ENCODE measurements around the gene SCD5. TPM values are rescaled to one million over a fixed set of nuclear protein-coding genes. Genes with fewer than 3 reads are reported as not detected.

The SCD5 gene
- total RNA-seq, 1 donor from 2014 or later: 17.9 TPM

DNA sequence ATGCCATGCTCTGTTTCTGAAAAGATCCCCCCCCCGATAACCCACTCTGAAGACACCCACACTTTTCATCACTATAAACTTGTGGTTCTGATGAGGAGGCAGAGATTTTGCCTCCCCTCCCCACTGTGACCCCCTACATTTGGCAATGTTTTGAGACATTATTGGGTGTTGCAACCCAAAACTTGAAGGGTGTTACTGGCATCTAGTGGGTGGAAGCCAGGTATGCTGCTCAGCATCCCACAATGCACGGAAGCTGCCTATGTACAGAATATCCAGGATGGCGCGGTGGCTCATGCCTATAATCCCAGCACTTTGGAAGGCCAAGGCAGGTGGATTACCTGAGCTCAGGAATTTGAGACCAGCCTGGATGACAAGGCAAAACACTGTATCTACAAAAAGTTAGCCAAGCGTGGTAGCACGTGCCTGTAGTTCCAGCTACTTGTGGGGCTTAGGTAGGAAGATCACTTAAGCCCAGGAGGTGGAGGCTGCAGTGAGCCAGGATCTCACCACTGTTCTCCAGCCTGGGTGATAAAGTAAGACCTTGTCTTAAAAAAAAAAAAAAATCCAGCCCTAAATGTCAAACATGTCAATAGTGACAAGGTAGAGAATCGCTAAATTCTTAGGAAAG lies 87.3 kb downstream of the SCD5 start:
- no peaks in the 10 kb centered on the region for H3K36me3 ChIP-seq (ENCODE audit: control insufficient read depth, insufficient read depth, low read length)

DNA sequence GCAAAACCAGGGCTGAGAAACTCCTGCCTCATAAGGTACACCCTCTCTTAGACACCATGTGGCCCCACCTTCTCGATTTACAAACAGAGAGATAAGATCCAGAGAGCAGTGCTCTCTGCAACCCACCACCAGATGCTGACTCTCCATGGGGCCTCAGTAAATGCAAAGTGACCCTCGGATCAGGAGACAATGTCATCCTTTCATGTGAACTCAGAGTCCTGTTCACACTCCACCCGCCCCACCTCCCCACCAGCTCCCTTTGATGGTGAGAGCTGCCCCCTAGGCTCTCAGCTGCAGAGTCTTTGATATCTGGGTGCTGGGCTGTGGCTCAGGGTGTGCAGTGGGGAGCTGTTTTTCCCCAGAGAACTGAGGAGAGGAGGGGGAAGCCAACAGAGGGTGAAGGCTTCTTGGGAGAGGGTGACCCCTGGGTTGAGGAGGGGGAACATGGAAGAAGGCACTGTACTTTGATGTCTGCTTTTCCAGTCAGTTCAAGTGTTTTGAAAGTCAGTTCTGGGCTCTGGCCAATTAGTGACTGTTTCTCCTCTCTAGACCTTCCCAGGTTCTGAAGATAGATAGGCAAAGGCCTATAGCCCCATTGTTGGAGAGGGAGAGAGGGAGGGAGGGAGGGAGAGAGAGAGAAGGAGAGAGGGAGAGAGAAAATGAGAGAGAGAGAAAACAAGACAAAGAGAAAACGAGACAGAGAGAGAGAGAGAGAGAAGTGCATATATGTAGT lies 88.2 kb downstream of the SCD5 start:
- Histone ChIP-seq H3K27me3 (ENCODE audit: control insufficient read depth, insufficient read depth, low read length) (no peaks in the 10 kb centered on the region), H3K36me3 (ENCODE audit: control insufficient read depth, insufficient read depth, low read length) (no peaks in the 10 kb centered on the region), H3K4me3 (ENCODE audit: low read depth, low read length) (no peak overlapping the region)
- TF ChIP-seq, protein P1, sequence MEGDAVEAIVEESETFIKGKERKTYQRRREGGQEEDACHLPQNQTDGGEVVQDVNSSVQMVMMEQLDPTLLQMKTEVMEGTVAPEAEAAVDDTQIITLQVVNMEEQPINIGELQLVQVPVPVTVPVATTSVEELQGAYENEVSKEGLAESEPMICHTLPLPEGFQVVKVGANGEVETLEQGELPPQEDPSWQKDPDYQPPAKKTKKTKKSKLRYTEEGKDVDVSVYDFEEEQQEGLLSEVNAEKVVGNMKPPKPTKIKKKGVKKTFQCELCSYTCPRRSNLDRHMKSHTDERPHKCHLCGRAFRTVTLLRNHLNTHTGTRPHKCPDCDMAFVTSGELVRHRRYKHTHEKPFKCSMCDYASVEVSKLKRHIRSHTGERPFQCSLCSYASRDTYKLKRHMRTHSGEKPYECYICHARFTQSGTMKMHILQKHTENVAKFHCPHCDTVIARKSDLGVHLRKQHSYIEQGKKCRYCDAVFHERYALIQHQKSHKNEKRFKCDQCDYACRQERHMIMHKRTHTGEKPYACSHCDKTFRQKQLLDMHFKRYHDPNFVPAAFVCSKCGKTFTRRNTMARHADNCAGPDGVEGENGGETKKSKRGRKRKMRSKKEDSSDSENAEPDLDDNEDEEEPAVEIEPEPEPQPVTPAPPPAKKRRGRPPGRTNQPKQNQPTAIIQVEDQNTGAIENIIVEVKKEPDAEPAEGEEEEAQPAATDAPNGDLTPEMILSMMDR (IDR thresholded peaks at IDR 0.05; ENCODE audit: insufficient read depth, low read length, poor library complexity, severe bottlenecking): no peak
- no peak for DNase-seq (ENCODE audit: low read depth)

More for the DNA sequence above, 87.3 kb downstream of the SCD5 start:
- Histone ChIP-seq H3K27me3 (ENCODE audit: control insufficient read depth, insufficient read depth, low read length) (no peaks in the 10 kb centered on the region), H3K4me3 (ENCODE audit: low read depth, low read length) (no peak overlapping the region)
- DNase-seq (ENCODE audit: low read depth): no peak
- TF ChIP-seq, protein P1 (IDR thresholded peaks at IDR 0.05; ENCODE audit: insufficient read depth, low read length, poor library complexity, severe bottlenecking): no peak

DNA sequence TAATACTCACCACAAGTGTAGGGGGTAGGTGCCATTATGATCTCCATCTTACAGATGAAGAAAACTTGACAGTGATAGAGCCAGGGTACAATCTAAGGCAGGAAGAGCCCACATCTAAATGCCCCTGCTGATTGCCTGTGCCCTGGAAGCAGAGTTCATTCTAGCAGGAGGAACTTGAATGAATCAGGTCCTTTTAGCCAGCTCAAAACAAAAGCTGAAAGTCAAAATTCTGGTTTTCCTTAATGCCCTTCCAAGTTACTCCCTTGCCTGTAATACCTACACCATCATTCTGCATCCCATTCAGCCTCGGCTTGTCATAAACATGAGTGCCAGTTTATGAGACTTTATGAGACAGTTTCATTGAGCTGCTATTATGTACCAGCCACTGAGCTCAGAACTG lies 89.6 kb downstream of the SCD5 start:
- no peaks in the 10 kb centered on the region for H3K27me3 ChIP-seq (ENCODE audit: control insufficient read depth, insufficient read depth, low read length)
- no peak for DNase-seq (ENCODE audit: low read depth)
- H3K36me3 ChIP-seq (ENCODE audit: control insufficient read depth, insufficient read depth, low read length): no peaks in the 10 kb centered on the region
- TF ChIP-seq, protein P1 (IDR thresholded peaks at IDR 0.05; ENCODE audit: insufficient read depth, low read length, poor library complexity, severe bottlenecking): no peak
- no peak overlapping the region for H3K4me3 ChIP-seq (ENCODE audit: low read depth, low read length)

DNA sequence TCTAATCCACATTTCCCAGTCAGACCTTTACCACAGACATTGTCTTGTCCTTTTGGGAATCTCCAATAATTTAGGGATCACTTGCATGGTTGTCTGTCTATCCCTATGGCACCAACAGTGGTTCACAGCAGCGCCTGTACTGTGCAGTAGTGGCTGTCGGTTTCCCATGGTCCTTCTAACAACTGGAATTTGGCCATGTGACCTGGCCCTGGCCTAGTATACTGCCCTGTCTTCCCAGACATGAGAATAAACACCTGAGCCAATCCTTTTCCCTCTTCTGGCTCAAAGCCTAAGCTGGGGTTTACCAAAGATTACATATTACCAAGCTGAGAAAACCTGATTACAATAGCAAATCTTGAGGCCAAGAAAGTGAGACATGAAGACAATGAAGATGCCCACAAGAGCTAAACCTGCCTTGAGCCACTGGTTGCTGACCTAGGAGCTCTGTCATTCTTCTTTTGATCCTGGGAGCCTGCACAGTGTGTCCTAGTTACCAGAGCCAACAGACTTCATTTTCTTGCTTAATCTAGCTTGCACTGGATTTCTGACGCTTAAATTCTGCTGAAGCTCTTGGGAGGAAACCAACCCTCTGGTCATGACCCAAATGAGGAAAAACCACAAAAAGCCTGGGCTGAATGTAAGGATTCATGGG lies 92.1 kb downstream of the SCD5 start:
- H3K36me3 ChIP-seq (ENCODE audit: control insufficient read depth, insufficient read depth, low read length): no peaks in the 10 kb centered on the region
- no peak overlapping the region for H3K4me3 ChIP-seq (ENCODE audit: low read depth, low read length)
- no peaks in the 10 kb centered on the region for H3K27me3 ChIP-seq (ENCODE audit: control insufficient read depth, insufficient read depth, low read length)
- DNase-seq (ENCODE audit: low read depth): no peak
- TF ChIP-seq, protein P1 (IDR thresholded peaks at IDR 0.05; ENCODE audit: insufficient read depth, low read length, poor library complexity, severe bottlenecking): no peak

DNA sequence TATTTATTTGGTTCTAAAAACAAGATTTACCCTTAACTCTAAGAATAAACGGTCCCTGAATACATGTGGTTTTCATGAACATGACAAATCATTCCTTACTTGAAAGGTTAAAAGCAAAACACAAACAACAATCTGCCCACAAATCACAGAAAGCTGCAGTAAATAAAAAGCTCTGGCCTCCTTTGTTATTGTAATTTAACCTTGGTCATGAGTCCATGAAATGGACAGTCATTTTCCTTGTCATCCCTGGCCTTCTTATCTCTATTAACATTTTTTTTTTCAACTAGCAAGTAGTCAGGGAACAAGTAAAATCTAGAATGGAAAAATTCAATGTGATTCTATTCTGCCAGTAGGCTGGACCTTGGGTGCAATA lies 92.7 kb downstream of the SCD5 start:
- Histone ChIP-seq H3K36me3 (ENCODE audit: control insufficient read depth, insufficient read depth, low read length) (no peaks in the 10 kb centered on the region), H3K27me3 (ENCODE audit: control insufficient read depth, insufficient read depth, low read length) (no peaks in the 10 kb centered on the region), H3K4me3 (ENCODE audit: low read depth, low read length) (no peak overlapping the region)
- TF ChIP-seq, protein P1 (IDR thresholded peaks at IDR 0.05; ENCODE audit: insufficient read depth, low read length, poor library complexity, severe bottlenecking): no peak
- no peak for DNase-seq (ENCODE audit: low read depth)

Measured in kidney epithelial cell (primary cell).